A673 (cell line): ENCODE results near the gene ACTR6. TPM values are rescaled to one million over a fixed set of nuclear protein-coding genes. Genes with fewer than 3 reads are reported as not detected.

Experiments
- BruUV-seq: library from RNA; stranded (reverse); fragments of 400-500 nt; replicated peaks from 2 replicates; lab custom pipeline; 2021; lab: Mats Ljungman, UMichigan
- CTCF ChIA-PET: fragments of 300-600 bp; sonication (Branson Sonifier 250); formaldehyde crosslinking; loops from one replicate; lab custom pipeline; 2022; ENCODE audit warnings: antibody characterized with exemption; lab: Charles Lee
- POLR2A ChIA-PET: fragments of 300-600 bp; sonication (Branson Sonifier 250); formaldehyde crosslinking; loops from one replicate; lab custom pipeline; 2022; ENCODE audit warnings: antibody characterized with exemption; ENCODE audit not compliant: low non-redundant PET; lab: Charles Lee
- DNase-seq: peaks from one replicate; pipeline ENCODE4 v3.0.0-alpha.2; 2015; ENCODE audit warnings: low spot score
- H3K27ac ChIP-seq: fragments of 200-600 bp; sonication (generic); 2 replicates; pipeline ENCODE4 v1.5.1; 2016; ENCODE audit warnings: mixed run types, low read depth, mild to moderate bottlenecking, mixed read lengths, antibody characterized with exemption, low read length; ENCODE audit not compliant: poor library complexity, severe bottlenecking
- H3K27me3 ChIP-seq: fragments of 200-600 bp; sonication (generic); replicated peaks from 2 replicates; pipeline ENCODE4 v1.6.1; 2017; ENCODE audit warnings: mixed run types, low read depth, mild to moderate bottlenecking, mixed read lengths, antibody characterized with exemption, low read length; ENCODE audit not compliant: insufficient read depth, poor library complexity
- H3K36me3 ChIP-seq: fragments of 200-600 bp; sonication (generic); 2 replicates; pipeline ENCODE4 v1.6.1; 2016; ENCODE audit warnings: mixed run types, mild to moderate bottlenecking, mixed read lengths, antibody characterized with exemption, low read length; ENCODE audit not compliant: insufficient read depth, poor library complexity, severe bottlenecking
- H3K4me1 ChIP-seq: fragments of 200-600 bp; sonication (generic); 2 replicates; pipeline ENCODE4 v1.6.1; 2017; ENCODE audit warnings: mixed run types, mild to moderate bottlenecking, mixed read lengths, antibody characterized with exemption, low read length; ENCODE audit not compliant: insufficient read depth, poor library complexity, severe bottlenecking
- H3K4me3 ChIP-seq: fragments of 200-600 bp; sonication (generic); 2 replicates; pipeline ENCODE4 v1.5.1; 2016; ENCODE audit warnings: low read depth, mixed run types, mild to moderate bottlenecking, mixed read lengths, low read length; ENCODE audit not compliant: poor library complexity, severe bottlenecking
- H3K9me3 ChIP-seq: fragments of 200-600 bp; sonication (generic); 2 replicates; pipeline ENCODE4 v1.6.1; 2016; ENCODE audit warnings: mixed run types, low read depth, mild to moderate bottlenecking, mixed read lengths, antibody characterized with exemption, low read length; ENCODE audit not compliant: poor library complexity, severe bottlenecking
- CTCF ChIP-seq: fragments of 300-800, 200-600 bp; sonication (generic); conservative IDR thresholded peaks from 2 replicates; pipeline ENCODE4 v1.5.1; 2017; ENCODE audit warnings: low read depth, mild to moderate bottlenecking, antibody characterized with exemption, low read length, moderate library complexity, mixed read lengths
- EZH2 ChIP-seq: fragments of 200-600 bp; sonication (generic); IDR thresholded peaks from 2 replicates; pipeline ENCODE4 v1.6.1; 2017; ENCODE audit warnings: borderline replicate concordance, low read depth, mild to moderate bottlenecking, mixed read lengths, antibody characterized with exemption, low read length; ENCODE audit not compliant: poor library complexity, severe bottlenecking
- intact Hi-C: fragments of 100-400 bp; cut with micrococcal nuclease; formaldehyde crosslinking; loops from one replicate; pipeline ENCODE4 v1.10.0; 2022; ENCODE audit not compliant: unreplicated experiment
- total RNA-seq: library from RNA; stranded (reverse); gene quantifications from 2 replicates; pipeline ENCODE4 v1.2.3, GENCODE V29; 2021

Gene ACTR6
- total RNA-seq, 1 experiment from 2014 or later, result 36.0 TPM

DNA sequence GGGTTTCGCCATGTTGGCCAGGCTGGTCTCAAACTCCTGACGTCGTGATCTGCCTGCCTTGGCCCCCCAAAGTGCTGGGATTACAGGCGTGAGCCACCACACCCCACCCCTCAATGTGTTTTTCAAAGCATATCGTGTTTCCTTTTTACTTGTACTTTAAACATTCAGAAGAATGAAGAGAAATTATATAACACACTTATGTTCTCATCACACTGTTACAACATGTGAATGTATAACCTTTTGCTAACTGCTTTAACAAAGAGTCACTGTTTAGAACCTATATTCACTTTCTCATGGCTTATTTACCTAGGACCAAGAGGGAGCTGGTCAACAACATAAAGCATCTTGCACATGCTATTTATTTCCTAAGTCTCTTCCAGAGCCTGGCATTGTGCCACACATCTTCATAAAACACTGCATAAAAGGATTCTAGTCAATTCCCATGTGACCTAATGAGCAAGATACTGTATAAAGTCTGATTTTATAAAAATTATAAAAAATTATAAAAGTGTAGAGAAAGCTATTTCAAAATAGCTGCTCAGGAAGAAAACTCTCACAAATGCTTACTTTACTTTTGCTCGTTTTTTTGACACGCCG is 16.0 kb upstream of the ACTR6 start:
- BruUV-seq, result no TSS peak
- no peaks in the 10 kb centered on the region for H3K9me3 ChIP-seq
- H3K36me3 ChIP-seq, result no peaks in the 10 kb centered on the region
- no peaks in the 10 kb centered on the region for H3K27me3 ChIP-seq
- H3K27ac ChIP-seq, result no peak overlapping the region
- ChIA-PET POLR2A (no interaction called here), CTCF (no interaction called here)
- H3K4me1 ChIP-seq, result no peaks in the 10 kb centered on the region
- no peak for TF ChIP-seq CTCF
- no peak for TF ChIP-seq EZH2
- intact Hi-C loops, result no loop called here
- DNase-seq, result no peak
- H3K4me3 ChIP-seq, result no peak overlapping the region

DNA sequence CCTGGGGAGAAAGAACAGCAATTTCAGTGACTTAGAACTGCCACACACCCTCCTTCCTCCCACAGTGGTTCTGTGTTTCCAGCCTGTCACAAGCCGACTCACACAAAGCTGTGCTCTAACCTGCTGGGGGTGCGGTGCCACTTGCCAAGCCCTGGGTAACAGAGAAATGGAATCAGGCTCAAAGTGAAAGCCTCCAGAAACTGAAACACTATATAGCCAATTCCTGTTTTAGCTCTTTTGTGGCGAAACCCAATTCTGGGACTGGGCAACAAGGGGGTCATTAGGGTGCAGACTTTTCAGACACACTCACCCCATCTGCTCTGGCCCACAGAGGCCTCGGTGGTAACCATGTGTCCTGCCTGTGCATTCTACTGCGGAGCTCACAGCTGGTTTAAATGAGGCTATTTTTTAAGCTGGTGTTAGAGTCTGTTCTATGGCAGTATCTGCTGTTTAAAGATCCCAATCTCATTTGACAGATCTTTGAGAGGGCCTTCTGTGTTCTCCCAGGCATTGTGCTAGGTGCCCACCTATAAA is 15.2 kb upstream of the ACTR6 start:
- Histone ChIP-seq H3K4me3 (no peak overlapping the region), H3K36me3 (no peaks in the 10 kb centered on the region), H3K9me3 (no peaks in the 10 kb centered on the region), H3K27me3 (no peaks in the 10 kb centered on the region), H3K27ac (no peak overlapping the region), H3K4me1 (no peaks in the 10 kb centered on the region)
- TF ChIP-seq EZH2 (no peak), CTCF (no peak)
- POLR2A ChIA-PET, result no interaction called here
- CTCF ChIA-PET, result no interaction called here
- intact Hi-C loops, result no loop called here
- no TSS peak for BruUV-seq
- no peak for DNase-seq

DNA sequence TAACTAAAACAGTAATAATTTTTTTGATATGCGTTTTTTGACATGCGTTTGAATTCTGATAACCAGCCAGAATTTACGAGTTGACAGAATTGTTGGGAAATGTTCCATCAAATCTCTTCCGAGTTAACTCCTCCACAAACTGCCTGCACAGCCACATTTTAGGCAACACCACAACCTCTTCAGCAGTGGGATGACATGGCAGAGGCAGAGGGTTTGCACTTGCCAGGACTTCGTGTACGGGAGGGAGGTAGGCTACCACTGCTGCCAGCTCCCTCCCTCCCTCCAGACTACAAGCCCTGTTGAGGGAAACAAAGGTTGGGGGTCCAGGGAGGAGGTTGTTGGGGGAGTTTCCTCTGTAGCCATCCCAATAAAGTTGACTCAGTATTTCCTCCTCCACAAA is 14.5 kb upstream of the ACTR6 start:
- no peaks in the 10 kb centered on the region for H3K27me3 ChIP-seq
- no peaks in the 10 kb centered on the region for H3K36me3 ChIP-seq
- H3K27ac ChIP-seq, result no peak overlapping the region
- TF ChIP-seq EZH2 (no peak), CTCF (no peak)
- intact Hi-C loops, result no loop called here
- no peaks in the 10 kb centered on the region for H3K9me3 ChIP-seq
- no peak overlapping the region for H3K4me3 ChIP-seq
- DNase-seq, result no peak
- ChIA-PET POLR2A (no interaction called here), CTCF (no interaction called here)
- H3K4me1 ChIP-seq, result no peaks in the 10 kb centered on the region
- no TSS peak for BruUV-seq
